A549 (cell line): Measurements from ENCODE around the gene RALGPS2.

ENCODE experiments used
- BHLHE40 ChIP-seq: IDR thresholded peaks from 2 replicates; pipeline ENCODE4 v1.6.1; 2012; ENCODE audit warnings: low read depth, low read length, inconsistent platforms
- CBX2 ChIP-seq: fragments of 200-600 bp; sonication (generic); IDR thresholded peaks from 2 replicates; pipeline ENCODE4 v1.6.1; 2016; ENCODE audit warnings: low read depth, mild to moderate bottlenecking, borderline replicate concordance
- CEBPB ChIP-seq, 2 experiments: fragments of >200 bp in 1 of 2; sonication (Bioruptor Twin) in 1 of 2; formaldehyde crosslinking in 1 of 2; IDR thresholded peaks; 2 replicates each; pipeline ENCODE4 v1.6.1; 2012 to 2016
- CHD2 ChIP-seq: fragments of 150-350 bp; IDR thresholded peaks from 2 replicates; pipeline ENCODE4 v1.6.1; 2014; ENCODE audit warnings: low read length; ENCODE audit not compliant: partially characterized antibody
- JUN ChIP-seq, 2 experiments: fragments of >200 bp; sonication (Bioruptor Twin); formaldehyde crosslinking; IDR thresholded peaks; 2 replicates in 1 of 2; 3 replicates in 1 of 2; pipeline ENCODE4 v1.6.1; 2016 to 2017
- POLR2A ChIP-seq: IDR thresholded peaks from 2 replicates; pipeline ENCODE4 v1.6.1; 2012; ENCODE audit warnings: mild to moderate bottlenecking, low read length
- TP53 ChIP-seq: fragments of 250-450 bp; sonication (Bioruptor Pico); IDR thresholded peaks from 2 replicates; pipeline ENCODE4 v1.5.0; 2021; ENCODE audit warnings: mild to moderate bottlenecking, moderate library complexity
- TF ChIP-seq, protein P1 (sequence below): fragments of 150-350 bp; IDR thresholded peaks from 2 replicates; pipeline ENCODE4 v1.6.1; 2014; ENCODE audit warnings: low read depth, mild to moderate bottlenecking, low read length
- TF ChIP-seq, protein P2 (sequence below): fragments of >200 bp; sonication (Bioruptor Twin); formaldehyde crosslinking; IDR thresholded peaks from 3 replicates; pipeline ENCODE4 v1.5.1; 2016
- TF ChIP-seq, protein P3 (sequence below): IDR thresholded peaks from 2 replicates; pipeline ENCODE4 v1.6.1; 2012; ENCODE audit warnings: low read depth, borderline replicate concordance
- TF ChIP-seq, protein P4 (sequence below): fragments of 450-650 bp; IDR thresholded peaks from 2 replicates; pipeline ENCODE4 v1.6.1; 2014; ENCODE audit warnings: antibody characterized with exemption
- TF ChIP-seq, protein P5 (sequence below): IDR thresholded peaks from 2 replicates; pipeline ENCODE4 v1.6.1; 2012

DNA sequence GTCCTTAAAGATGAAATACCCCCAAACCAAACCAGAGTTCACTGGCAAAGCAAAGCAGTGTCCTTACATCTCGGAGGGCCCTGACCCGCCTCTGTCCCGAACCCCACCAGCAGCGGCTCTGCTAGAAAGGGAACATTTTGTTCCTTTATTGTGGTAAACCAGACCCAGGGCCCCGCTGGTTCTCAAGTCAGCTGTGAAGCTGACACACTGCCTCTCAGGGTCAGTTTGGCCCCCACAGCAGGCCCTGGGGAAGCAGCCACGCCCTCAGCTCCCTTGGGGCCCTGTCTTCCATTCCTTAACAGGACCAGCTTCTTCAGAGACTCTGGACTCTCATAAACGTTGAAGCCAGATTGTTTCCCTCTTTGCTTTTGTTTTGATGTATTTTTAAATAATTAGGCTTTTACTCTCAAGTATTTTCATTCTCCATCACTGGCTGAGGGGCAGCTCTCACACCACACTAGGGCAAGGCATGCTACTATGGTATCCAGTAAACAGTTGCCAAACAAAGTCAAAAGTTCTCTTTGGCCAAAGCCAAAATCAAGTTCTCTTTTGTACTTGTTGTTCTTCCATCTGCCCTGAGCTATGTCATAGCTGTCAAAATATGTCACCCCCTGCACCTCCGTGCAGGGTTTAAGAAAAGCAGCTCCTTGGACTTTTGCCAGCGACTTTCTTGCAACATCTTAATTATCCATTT is 207.0 kb downstream of the RALGPS2 start:
- no peak for TF ChIP-seq POLR2A
- no peak for TF ChIP-seq CEBPB (IDR thresholded peaks at IDR 0.05)
- TF ChIP-seq, protein P1, sequence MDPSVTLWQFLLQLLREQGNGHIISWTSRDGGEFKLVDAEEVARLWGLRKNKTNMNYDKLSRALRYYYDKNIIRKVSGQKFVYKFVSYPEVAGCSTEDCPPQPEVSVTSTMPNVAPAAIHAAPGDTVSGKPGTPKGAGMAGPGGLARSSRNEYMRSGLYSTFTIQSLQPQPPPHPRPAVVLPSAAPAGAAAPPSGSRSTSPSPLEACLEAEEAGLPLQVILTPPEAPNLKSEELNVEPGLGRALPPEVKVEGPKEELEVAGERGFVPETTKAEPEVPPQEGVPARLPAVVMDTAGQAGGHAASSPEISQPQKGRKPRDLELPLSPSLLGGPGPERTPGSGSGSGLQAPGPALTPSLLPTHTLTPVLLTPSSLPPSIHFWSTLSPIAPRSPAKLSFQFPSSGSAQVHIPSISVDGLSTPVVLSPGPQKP, result no peak
- TF ChIP-seq CHD2, result no peak
- TF ChIP-seq, protein P2, sequence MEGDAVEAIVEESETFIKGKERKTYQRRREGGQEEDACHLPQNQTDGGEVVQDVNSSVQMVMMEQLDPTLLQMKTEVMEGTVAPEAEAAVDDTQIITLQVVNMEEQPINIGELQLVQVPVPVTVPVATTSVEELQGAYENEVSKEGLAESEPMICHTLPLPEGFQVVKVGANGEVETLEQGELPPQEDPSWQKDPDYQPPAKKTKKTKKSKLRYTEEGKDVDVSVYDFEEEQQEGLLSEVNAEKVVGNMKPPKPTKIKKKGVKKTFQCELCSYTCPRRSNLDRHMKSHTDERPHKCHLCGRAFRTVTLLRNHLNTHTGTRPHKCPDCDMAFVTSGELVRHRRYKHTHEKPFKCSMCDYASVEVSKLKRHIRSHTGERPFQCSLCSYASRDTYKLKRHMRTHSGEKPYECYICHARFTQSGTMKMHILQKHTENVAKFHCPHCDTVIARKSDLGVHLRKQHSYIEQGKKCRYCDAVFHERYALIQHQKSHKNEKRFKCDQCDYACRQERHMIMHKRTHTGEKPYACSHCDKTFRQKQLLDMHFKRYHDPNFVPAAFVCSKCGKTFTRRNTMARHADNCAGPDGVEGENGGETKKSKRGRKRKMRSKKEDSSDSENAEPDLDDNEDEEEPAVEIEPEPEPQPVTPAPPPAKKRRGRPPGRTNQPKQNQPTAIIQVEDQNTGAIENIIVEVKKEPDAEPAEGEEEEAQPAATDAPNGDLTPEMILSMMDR, result no peak
- TF ChIP-seq, protein P3, sequence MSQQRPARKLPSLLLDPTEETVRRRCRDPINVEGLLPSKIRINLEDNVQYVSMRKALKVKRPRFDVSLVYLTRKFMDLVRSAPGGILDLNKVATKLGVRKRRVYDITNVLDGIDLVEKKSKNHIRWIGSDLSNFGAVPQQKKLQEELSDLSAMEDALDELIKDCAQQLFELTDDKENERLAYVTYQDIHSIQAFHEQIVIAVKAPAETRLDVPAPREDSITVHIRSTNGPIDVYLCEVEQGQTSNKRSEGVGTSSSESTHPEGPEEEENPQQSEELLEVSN, result no peak
- TF ChIP-seq, protein P4, sequence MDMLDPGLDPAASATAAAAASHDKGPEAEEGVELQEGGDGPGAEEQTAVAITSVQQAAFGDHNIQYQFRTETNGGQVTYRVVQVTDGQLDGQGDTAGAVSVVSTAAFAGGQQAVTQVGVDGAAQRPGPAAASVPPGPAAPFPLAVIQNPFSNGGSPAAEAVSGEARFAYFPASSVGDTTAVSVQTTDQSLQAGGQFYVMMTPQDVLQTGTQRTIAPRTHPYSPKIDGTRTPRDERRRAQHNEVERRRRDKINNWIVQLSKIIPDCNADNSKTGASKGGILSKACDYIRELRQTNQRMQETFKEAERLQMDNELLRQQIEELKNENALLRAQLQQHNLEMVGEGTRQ, result no peak
- no peak for TF ChIP-seq CBX2
- TF ChIP-seq, protein P5, sequence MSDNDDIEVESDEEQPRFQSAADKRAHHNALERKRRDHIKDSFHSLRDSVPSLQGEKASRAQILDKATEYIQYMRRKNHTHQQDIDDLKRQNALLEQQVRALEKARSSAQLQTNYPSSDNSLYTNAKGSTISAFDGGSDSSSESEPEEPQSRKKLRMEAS, result no peak
- TF ChIP-seq JUN (IDR thresholded peaks at IDR 0.05), result no peak
- TF ChIP-seq TP53, result no peak
- TF ChIP-seq BHLHE40, result no peak
